Hepatic stellate cell (primary cell): ENCODE results near the gene CSMD2.

Source experiments
- DNase-seq: peaks from one replicate; pipeline ENCODE4 v3.0.0; 2011; ENCODE audit warnings: low spot score

Gene CSMD2

DNA sequence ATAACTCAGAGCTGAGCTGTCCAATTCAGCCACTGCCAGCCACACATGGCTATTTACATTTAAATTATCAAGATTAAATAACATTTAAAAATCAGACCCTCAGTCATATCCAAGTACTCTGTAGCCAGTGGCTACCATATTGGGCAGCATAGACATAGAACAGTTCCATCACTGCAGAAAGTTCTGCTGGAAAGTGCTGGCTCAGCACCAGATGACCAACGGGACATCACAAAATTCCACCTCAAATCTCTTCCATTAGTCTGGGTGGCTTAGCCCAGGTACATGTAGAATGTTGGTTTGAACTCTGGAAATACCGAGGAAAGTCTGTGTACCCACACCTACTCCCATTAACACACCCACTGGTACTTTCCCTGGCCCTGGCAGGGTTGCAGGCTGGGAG, 563.3 kb downstream of the CSMD2 start:
- DNase-seq, result no peak

DNA sequence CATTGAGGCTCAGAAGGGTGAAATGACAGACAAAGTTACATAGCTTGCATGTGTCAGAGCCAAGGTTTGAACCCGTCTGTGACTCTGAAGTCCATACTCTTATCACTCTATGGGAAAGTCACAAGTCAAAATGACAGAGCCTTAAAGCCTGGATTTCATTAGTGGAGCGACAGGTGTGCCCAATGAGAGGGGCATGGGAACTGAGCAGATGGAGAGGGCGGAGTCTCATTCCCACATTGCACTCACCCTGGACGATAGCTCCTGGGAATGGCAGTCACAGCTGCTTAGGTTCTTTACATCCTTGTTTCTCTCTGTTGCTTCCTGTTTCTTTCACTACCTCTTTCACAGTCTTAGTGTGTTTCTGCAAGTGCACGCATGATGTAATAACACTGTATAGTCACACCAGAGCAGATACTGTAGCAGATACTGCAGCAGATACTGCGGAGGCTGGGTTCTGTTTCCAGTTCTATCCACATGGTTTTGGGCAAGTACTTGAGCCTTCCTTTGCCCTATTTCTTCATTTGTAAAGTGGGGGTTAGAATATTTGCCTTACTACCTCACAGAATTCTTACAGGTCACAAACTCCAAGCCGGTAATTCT, 565.4 kb downstream of the CSMD2 start:
- no peak for DNase-seq

DNA sequence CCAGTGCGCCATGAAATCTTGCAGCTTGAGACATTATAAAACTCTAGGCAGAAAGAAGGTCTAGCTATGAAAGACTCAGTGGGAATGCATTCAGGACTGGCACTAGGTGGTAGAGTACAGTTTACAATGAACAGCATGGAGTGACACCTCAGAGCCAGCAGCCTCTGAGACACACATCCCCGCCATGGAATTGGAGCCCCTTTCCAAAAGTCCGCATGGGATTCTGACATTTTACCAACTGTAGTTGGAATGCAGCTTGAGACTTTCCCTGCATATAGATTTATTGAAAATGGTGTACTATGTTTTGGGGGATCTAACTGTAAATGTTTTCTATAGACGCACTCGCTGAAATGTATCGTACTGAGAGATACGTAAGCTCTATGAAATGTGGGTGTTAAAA, 576.3 kb downstream of the CSMD2 start:
- no peak for DNase-seq

DNA sequence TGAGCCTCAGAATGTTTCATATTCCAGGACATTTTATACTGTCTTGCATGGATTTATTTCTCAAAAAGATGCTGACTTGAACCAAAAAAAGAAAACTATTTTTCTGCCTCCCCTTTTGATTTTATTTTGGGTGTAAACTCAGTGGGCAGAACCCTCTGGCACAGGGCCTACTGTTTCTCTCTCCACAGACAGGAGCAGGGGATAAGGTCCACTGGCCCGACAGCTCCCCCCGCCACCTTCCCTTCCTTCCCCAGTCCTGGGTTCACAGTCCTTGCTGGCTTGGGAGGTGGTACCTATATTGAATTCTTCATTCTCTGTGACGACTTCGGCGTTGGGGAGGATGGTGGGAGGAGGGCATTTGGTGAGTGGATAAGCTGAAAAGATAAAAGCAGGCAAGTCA, 578.2 kb downstream of the CSMD2 start:
- no peak for DNase-seq

DNA sequence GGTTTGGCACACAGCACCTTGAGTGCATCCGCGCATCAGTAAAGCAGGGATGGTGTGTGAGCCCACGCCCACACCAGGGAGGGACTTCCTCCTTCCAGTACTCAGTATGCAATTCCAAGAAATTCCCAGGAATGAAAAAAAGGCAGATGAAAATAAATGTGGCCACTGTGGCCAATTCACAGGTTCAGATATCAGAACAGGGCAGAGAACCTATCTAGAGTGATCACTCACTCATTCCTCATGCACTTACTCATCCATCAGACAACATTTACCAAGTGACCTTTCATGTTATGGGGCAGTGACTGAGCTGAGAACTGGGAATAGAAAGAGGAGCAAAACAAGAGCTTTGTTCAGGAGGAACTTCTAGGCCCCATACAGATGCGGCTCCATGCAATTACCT, 578.9 kb downstream of the CSMD2 start:
- DNase-seq, result no peak

DNA sequence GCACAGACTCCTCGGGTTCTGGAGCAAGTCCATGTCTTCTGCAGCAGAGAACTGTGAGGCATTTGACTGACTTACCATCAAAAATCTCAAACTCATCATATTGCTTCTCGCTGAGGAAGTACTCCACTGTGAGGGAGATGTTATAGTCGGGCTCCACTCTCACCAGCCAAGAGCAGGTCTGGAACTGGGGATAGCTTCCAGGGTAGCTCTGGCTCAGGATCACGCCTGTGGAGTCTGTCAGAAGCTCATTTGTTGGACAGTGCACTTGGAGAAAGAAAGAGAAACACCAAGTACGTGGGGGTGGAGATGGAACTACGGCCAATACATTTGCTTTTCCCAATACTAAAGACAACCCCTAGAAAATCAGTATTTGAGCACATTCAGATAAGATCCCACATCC, 581.5 kb downstream of the CSMD2 start:
- no peak for DNase-seq

DNA sequence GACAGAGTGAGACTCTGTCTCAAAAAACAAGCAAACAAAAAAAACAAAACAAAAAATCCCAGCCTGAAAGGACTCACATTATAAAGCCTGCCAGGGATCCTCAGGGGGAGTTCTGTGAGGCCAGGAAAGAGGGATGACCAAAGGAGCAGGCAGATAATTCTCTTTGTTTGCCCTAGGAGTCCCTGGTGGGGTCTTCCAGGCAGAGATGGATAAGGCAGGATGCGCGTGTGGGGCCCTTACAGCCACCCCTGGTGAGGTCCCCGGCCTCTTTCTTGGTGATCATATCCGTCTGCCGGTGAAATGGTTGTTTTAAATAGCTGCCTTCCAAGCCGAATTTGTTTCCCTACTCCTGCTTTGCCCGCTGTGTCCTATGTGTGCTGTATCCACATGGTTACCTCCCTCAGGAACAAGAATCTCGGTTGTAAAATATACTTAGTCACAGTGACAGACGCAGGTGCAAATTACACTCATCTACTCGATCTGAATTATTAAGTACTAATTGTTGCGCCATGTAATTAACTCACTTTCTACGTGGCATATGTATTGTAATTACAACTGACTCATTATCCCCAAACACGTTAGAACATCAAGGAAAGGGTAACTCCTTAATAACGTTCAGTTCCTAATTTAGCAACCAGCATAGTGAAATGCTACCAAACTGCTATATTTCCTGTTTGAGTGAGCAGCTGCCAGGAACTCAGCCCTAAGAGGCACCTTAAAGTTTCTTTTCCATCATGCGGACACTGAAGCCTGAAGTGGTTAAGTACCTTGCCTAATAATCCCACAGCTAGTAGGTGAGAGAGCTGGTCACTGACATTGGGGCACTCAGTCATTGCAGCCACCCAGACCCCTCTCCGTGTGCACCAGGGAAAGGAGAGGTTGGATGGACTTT, 586.2 kb downstream of the CSMD2 start:
- DNase-seq, result no peak

DNA sequence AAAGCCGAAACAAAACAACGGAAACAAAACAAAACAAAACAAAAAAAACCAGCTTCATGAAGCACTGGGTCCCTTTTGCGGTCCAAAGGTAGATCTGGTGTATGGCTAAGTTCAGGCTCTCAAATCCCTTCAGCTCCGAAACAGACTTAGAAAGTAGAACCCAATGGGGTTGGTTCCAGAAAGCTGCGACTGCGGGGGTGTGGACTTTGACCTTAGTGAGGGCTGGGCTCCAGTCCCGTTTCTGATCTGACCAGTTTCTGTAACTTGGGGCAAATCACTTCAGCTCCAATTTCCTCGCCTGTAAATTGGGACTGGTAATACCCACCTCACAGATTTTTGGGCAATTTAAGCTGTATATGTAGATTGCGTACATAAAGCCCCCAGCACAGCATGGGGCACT, 587.4 kb downstream of the CSMD2 start:
- DNase-seq, result no peak

DNA sequence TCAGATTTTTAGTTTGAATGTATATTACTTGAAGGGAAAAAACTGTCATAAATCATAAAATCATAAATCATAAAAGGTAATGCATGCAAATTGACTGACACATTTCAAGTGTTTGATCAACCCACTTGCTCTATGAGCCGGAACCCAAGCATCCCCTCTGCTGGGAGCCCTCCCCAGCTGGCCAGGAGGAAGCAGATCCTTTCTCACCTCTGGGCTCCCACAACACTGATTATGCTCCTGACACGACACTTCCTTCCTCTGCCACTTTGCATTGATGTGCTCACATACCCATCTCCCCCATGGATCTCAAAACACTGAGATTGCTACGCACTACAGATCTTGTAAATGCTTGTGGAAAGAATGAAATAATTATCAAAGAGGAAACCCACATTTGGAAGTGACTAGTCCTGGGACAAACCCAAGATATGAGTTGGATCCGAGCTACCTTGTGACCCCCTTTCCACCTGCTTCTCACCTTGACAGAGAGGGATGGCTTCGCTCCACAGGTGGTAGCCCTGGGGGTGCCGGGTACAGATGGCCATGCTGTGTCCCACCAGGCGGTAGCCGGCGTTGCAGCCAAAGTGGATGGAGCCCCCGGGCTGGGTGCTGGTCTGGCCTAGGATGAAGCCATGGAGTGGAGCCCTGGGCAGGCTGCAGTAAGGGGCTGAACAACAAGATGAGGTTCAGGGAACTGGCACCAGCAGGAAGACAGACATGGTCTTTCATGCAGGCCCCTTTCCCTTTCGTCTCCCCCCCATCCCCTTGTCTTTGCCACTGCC, 588.0 kb downstream of the CSMD2 start:
- no peak for DNase-seq

DNA sequence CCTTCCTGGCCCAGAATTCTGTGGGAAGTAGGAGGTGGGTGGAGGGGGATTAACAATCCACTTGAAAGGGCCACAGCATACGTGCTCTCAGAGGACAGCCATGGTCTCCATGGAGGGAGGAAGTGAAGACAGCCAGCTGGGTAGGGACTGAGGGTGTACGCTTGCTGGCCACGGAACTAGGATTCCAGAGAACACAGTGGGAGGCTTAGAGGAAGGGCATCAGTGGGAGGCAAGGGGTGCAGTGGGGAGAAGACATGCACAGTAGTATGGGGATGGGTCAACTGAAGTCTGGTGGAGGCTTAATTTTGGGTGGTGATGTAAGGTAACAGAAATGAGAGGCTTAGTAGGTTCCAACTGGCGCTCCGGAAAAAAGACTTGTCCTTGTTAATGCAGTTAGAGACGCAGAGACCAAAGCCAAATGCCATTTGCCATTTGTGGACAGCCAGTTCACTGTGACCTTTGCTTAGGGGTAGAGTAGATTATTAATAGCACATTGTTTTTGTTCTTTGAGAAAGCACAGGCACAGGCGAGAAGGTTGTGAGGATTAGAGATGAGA, 589.6 kb downstream of the CSMD2 start:
- DNase-seq, result no peak

DNA sequence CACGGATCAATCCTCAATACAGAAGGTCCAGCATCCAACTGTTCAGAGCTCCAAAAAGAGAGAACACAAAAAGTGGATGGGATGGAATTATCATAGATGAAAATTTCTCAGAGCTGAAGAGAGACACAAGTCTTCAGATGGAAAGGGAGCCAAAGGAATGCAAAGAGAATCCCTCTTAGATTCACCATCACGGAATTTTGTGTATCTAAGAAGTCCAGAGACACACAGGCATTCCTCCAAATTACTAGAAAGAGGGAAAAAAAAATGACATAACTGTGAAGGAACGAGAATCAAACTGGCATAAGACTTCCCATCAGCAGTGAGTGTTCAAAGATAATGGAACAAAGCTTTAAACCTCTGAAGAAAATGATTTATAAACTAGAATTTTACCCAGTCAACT, 591.4 kb downstream of the CSMD2 start:
- DNase-seq, result no peak

DNA sequence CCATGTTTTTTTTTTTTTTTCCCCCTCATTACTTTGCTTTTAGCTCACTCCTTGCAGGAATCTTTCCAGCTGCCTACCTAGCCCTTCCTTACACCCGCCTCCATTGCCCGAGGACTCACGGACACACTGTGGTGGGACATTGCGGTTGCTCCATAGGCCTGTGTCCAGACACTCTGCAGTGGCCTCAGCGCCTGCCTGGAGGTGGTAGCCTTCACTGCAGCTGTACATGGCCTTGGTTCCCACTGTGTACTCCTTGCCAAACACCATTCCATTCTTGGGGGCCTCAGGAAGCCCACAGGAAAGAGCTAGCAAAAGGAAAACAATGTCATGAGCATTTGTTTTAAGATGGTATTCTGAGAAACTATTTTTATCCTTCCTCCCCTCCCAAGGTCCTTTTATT, 592.6 kb downstream of the CSMD2 start:
- no peak for DNase-seq

DNA sequence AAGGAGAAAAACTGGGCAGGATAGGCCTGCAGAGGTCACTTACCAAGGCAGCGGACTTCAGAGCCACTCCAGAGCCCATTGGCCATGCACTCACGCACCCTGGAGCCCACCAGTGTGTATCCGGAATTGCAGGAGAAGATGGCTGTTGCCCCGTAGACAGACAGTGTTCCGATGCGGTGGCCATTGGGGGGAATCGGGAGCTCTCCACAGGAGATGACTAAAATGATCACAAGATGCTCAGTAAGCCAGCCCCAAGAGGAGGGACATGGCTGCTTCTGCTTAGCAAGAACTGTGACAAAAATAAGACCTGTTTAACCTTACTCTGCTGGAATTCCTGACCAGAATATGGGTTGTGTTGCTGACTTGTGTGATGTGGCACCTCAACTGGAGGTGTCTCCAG, 595.7 kb downstream of the CSMD2 start:
- DNase-seq, result no peak

DNA sequence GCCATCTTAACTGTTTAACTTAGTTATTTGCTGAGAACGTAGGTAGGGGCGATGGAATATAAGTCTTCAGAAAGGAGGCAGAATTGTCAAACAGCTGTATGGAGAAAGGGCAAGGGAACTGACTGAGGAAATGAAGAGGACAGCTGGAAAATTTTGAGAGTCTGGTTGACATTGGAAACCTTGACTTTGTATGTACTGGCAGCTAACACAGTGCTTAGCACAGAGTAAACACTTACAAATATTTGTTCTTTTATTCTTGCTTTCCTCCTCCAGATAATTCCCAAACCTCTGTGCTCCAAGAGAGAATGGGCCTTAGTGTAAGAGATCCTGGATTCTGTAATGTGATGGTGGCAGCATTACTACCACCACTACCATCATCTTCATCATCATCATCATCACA, 601.3 kb downstream of the CSMD2 start:
- no peak for DNase-seq

DNA sequence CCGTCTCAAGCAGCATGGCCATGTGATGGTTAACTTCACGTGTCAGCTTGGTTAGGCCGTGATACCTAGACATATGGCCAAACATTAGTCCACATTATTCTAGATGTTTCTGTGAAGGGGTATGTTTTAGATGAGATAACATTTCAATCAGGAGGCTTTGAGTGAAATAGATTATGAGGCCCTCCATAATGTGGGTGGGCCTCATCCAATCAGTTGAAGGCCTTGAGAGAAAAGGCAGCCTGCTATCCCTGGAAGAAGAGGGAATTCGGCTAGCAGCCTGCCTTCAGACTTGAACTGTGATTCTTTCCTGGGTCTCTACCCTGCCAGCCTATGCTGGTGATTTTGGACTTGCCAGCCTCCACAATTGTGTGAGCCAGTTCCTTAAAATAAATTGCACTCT, 602.5 kb downstream of the CSMD2 start:
- no peak for DNase-seq

DNA sequence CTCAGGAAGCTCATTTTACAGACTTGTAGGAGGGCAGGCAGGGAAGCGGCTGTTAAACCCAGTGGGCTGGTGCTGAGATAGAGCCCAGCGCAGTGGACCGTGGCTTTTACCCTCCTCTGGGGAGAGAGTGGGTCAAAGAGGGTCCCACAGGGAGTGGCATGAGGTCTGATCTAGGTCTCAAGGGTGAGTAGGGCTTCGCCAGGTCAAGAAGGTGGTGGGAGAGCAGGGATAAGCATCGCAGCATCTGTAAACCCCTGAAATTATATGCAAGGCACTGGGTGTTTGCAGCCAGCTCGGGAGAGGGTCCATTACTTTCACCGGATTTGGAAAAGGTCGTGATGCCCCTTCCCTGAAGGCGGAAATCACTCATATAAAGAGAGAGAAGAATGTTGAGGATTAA, 603.5 kb downstream of the CSMD2 start:
- DNase-seq, result no peak

DNA sequence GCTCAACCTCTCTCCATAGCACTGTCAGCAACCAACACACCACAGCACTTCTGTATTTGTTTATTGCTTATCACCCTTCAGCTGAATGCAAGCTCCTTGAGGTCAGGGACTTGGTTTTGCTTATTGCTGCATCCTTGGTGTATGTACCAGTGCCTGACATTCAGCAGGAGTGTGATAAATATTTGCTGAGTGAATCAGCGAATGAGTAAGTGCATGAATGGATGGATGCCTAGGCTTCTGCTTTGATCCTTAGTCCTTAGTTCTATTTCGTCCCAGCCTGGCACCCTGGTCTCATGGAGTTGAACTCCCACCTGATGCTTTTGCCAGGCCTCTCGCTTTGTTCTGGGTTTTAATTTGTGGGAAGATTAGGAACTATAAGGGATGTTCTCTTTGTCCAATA, 604.4 kb downstream of the CSMD2 start:
- DNase-seq, result no peak

DNA sequence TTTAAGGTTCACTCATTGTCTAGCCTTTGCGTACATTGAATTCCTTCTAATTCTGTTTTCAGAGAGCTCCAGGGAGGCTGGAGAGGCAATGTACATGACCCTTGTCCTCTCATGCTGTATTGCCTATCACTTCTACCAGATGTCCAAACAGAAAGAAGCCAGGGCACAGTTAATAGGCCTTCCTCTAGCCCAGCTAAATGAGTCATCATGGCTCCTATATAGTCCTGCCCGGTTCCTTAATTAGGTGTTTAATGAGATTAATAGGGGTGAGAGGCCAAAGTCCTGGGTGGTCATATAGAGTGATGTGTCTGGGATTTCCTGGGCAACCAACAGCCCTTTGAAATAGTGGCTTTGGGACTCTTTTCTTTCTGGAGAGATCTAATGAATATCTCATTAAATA, 616.3 kb downstream of the CSMD2 start:
- no peak for DNase-seq

DNA sequence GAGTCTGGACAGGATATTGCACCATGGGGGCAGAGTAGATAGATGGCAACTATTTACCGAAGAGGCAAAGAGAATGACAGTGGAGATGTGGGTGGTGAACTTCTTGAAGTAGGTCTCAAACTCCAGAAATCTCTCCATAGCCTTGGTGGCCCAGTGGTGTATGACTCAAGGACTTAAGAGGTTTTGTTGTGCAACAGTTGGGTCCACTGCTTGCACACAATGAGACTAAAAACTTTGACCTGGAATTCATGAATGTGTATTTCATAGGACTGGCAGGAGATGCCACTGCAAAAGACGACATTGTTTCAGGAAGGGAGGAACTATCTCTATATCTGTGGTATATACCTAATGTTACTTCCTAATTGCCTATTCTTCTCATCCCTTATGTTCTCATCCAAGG, 616.7 kb downstream of the CSMD2 start:
- DNase-seq, result no peak

DNA sequence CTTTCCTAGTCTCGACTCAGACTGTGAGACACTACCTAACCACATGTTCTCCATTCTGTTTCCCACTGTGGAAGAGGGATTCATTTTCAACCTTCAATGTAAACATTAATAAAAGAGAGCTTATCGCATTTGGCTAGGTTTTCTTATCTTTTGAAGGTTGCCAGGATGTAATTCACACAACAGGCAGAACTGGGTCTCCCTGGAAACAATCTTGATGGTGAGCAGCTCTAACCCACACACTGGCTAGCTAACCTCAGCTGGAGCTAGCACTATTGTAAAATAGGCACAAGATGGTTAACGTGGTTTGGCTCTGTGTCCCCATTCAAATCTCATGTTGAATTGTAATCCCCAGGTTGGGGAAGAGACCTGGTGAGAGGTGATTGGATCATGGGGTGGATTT, 617.5 kb downstream of the CSMD2 start:
- DNase-seq, result no peak

DNA sequence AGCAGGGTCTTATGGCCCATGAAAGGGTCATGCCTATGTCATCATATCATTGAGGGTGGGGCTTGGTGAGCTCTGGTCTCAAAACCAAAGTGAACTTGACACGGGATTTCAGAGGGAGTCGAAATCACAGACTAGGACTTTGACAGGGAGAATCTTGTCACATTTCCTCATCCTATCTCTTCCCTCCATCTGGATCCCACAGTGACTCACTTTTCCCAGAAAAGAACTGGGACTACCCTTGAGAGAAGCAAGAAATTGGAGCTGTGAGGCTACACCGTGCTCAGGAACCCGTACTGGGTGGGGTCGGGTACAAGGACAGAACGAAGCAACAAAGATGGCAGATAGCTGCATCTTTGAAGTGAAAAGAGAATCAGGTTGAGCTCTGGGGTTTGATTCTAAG, 623.1 kb downstream of the CSMD2 start:
- no peak for DNase-seq

DNA sequence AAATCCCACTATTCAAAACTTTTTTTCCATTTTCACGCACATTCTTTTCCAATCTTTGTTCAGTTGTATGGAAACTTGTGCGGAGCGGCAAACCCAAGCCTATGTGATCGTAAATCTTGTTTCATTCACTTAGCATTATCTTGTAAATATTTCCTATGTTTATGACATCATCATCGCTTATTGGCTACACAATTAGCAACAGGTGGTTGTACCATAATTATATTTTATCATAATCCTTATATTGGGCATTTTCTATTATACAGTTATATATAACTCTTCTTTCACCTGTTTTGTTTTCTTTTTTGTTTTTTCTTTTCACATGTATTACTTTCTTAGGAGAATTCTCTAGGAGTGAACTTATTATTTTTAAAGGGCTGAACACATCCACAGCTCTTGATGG, 627.1 kb downstream of the CSMD2 start:
- no peak for DNase-seq

DNA sequence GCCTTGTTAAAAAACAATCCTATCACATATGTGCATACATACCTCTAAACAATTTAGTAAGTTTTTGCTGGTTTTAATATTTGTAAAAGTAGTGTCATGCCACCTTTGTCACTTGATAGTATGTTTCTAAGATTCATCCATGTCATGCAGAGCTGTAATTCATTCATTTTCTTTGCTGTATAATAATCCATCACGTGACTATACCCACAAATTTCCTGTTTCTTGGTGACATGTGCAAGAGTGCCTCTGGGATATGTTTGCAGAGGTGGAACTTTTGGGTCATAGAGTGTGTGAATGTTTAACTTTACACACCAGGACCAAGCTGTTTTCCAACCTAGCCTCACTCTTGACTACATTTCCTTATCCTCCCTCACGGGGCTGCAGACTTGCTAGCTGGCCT, 629.7 kb downstream of the CSMD2 start:
- no peak for DNase-seq
